H54 (cell line): ENCODE data around the gene HHEX.

ENCODE experiments used
- DNase-seq: peaks from one replicate; pipeline ENCODE4 v3.0.0; 2011; ENCODE audit warnings: low spot score, mixed read lengths; ENCODE audit not compliant: insufficient read length
- FAIRE-seq: peaks from 3 replicates; lab custom pipeline; 2011; peaks lifted over from hg19 to GRCh38; lab: Jason Lieb, UNC
- POLR2A ChIP-seq: IDR thresholded peaks from 2 replicates; pipeline ENCODE4 v1.6.1; 2011; ENCODE audit warnings: low read depth, mild to moderate bottlenecking, low read length

HHEX gene

GRCh38 chr10:92688927-92689662 is 660 bp upstream of the HHEX start:
- no peak for TF ChIP-seq POLR2A
- DNase-seq (no peak), FAIRE-seq (no peak)

GRCh38 chr10:92690211-92690914 is 608 bp downstream of the HHEX start:
- no peak for FAIRE-seq
- no peak for TF ChIP-seq POLR2A
- no peak for DNase-seq

GRCh38 chr10:92690915-92691590 is 1.3 kb downstream of the HHEX start:
- TF ChIP-seq POLR2A: no peak
- no peak for FAIRE-seq
- DNase-seq: no peak

- no peak for TF ChIP-seq POLR2A
- FAIRE-seq: no peak
- no peak for DNase-seq
Measured at GRCh38 chr10:92691591-92692079, 1.9 kb downstream of the HHEX start.

GRCh38 chr10:92692080-92692671 is 2.4 kb downstream of the HHEX start:
- FAIRE-seq: no peak
- DNase-seq: no peak
- TF ChIP-seq POLR2A: no peak

- DNase-seq (no peak), FAIRE-seq (no peak)
- no peak for TF ChIP-seq POLR2A
Measured at GRCh38 chr10:92692697-92693533, 3.2 kb downstream of the HHEX start.

- FAIRE-seq (no peak), DNase-seq (no peak)
- no peak for TF ChIP-seq POLR2A
Measured at GRCh38 chr10:92693534-92693893, 3.8 kb downstream of the HHEX start.

GRCh38 chr10:92695679-92696605 is 6.2 kb downstream of the HHEX start:
- TF ChIP-seq POLR2A: peak; percentile 78
- FAIRE-seq: peak; percentile 72
- DNase-seq: peak; percentile 87

GRCh38 chr10:92696606-92697383 is 7.0 kb downstream of the HHEX start:
- FAIRE-seq (peak; percentile 89), DNase-seq (peak; percentile 47)
- no peak for TF ChIP-seq POLR2A

GRCh38 chr10:92697663-92698511 is 8.1 kb downstream of the HHEX start:
- TF ChIP-seq POLR2A: no peak
- FAIRE-seq (peak; percentile 88), DNase-seq (no peak)

- FAIRE-seq: no peak
- TF ChIP-seq POLR2A: no peak
- DNase-seq: no peak
Measured at GRCh38 chr10:92699193-92699517, 9.4 kb downstream of the HHEX start.
